HG03342 (cell line): ENCODE results near the gene MOB3B.

Source experiments
- ATAC-seq: cut with Tn5 transposase; IDR thresholded peaks from one replicate; pipeline ENCODE4 v1.9.1; 2021; ENCODE audit warnings: mild to moderate bottlenecking, moderate library complexity; ENCODE audit not compliant: unreplicated experiment

The MOB3B gene

DNA sequence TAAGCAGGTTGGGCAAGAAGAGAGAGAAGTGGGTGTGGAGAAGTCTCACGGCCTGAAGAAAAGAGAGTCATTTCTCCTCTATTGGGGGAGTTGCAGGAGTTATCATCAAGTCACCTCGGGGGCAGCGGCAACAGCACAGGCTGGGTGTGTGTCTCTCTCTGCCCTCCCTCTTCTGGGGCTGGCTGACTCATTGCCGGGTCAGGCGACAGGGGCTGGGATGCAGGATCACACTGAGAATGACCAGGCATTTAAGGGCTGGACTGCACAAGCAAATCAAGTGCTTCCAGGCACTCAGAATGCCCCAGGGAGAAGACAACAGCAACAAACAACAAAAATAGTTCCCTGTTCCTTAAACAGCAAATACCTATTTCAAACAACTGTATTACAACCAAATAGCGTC is 226.4 kb downstream of the MOB3B start:
- no peak for ATAC-seq

DNA sequence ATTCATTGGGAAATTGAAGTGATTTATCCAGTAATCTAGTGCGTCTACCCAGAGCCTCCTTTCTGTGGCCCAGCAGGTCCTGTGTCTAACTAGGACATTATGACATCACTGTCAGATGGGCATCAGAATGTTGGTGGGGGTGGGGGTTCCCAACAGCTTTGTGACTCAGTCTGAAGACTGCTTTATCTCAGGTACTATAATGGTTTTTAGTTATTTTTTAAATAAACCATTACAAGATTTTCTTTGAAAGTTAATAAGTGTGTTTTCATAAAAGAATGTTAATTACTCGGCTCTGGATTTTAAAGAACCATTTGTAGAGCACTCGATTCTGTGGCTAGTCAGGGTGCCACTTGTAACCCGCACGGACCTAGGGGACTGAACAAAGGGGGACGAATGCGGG is 232.6 kb downstream of the MOB3B start, which contains the start of gene EQTN:
Gene EQTN (minus strand): TSS at position 101 of the 400 bp plus-strand sequence. CDS start 95 bp downstream, at position 6.
- ATAC-seq: no peak

DNA sequence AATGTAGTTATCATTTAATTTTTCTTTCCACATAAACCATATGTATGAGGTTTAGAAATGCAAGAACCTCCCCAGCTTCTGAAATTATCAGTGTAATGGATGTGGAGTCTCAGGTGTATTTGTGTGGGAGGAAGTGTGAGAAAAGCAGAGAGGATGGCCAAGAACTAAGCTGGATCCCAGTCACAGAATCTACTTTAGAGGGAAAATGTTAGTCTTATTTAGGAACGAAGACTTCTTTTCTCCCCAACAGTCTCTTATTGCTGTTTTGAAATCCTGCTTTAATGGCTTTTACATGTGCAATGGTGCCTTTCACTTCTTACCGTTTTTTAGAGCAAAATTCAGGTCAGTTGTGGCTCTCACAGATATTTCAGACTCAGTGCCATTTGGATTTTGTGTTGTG is 235.6 kb downstream of the MOB3B start:
- ATAC-seq: no peak

- no peak for ATAC-seq
These were observed 236.8 kb downstream of the MOB3B start for GRCh38 chr9:27292659-27293405.

DNA sequence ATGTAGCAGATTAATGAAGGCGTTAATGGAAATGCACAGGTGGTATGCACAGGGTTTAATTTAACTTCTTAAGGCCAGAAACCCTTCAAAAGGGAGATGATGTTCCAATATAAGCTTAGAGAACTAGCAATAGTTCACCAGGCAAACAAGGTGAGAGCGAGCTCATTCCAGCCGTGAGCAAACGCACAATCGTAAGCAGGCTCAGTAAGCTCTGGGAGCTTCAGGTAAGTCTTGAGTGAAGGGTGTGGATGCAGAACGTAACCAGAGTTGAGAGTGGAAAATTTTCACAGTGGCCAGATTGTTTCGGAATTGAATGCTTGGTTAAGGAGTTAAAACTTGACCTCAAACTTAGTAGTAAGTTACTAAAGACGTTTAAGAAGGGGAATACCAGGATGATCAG is 238.3 kb downstream of the MOB3B start:
- ATAC-seq: no peak

- ATAC-seq: no peak
These were observed 247.3 kb downstream of the MOB3B start for GRCh38 chr9:27282269-27282668.

DNA sequence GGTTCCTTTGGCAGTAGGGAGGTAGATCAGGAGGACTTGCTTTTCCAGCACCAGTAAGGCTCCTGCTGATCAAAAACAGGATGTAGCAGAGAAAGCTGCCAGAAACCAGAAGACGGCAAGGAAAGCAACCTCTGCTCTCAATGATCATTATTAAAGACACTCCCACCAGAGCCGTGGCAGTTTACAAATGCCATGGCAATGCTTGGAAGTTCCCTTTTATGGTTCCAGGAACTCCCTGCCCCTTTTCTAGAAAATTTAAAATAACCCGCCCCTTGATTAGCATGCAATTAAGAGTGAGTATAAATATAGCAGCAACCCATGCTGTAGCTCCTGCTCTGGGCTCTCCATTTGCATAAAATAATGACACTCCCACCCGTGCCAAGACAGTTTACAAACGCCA is 248.8 kb downstream of the MOB3B start:
- no peak for ATAC-seq

DNA sequence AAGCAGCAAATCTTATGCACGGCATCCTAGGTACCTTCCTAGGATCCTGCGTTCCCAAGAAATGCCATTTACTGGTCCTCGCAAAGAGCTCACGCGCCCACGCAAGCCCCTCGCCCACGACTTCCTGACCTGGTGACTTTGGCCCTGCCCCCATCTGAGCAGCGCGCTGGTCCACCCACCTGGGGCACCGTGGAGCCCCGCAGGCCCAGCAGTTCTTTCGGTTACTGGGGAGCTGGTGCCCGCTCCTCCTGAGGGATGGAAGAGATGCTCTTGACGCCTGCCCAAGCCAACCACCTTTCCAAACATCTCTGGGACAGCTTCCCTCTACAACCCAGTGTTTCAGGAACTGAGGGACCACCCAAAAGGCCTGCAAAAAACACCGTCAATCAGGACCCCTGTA is 249.4 kb downstream of the MOB3B start:
- ATAC-seq: no peak

DNA sequence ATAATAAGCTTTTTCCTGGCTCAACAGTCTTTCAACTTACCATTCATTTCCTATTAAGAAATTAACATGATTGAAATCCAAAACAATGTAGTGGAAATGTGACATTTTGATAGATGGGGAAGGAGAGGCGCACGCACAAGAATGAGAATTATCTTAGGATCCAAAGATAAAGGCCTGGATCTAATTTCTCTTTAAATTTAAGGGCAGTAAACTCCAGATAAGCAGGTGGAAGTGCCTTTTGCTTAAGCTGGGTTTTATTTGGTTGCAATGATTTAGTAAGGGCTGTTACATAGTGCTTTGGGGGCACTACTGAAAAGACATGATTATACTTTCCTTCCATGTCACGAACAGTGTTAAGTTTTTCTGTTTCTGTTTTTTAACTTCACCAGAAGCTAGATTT is 250.0 kb downstream of the MOB3B start:
- no peak for ATAC-seq

DNA sequence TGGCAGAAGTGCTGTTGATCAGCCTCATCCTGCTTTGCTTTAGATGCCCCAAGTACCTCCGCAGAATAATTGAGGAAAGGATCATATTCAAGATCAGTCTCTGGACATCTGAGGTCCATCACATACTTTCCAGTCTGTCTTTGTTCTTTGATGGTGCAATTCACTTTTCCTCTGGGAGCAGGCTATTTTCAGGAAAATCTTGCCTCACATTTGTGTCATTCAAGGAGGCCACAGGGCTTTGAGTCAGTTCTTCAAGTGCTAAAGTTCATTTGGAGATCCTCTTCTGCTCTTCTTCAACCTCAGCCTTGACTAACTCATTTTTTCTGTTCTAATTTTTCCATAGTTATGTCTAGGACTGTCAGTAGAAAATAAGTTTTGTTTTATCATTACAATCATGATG is 251.2 kb downstream of the MOB3B start:
- ATAC-seq: no peak

DNA sequence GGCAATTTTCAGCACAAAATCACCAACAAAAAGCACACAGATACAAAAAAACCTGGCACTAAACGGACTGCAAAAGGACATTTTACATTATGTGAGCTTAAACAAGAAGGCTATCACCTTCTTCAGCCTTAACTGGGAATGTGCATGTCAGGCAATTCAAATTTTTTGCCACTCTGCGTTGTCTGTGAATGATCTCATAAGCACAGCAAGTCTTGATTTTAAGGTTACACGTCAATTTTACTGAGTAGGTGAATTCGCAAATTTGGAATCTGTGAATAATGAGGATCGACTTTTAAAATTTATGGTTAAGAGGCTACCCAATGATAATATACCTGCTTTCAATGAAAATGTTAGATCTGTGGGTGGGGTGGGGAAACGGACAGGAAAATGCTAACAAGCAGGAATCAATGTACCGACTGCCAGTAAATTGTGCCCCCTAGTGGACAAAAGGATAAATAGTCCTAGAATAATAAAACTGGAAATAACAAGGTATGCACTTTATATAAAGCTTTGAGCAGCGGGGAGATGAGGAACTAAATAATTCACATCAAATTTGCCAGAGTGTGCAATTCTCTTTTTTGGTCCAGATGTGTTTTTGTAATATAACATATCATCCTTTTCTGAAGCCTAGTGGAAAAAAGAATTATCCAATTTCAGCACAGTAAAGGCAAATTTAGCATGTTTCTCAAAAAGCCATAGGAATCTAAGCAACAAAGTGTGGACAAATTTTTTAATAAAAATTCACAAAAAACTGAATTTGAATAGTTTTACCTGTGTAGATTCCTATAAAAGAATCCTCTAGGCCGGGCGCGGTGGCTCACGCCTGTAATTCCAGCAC is 253.2 kb downstream of the MOB3B start:
- peak; percentile 76 for ATAC-seq
